Activated CD4-positive, alpha-beta T cell treated with anti-CD3 and anti-CD28 coated beads for 1 hour (primary cell): ENCODE results near the gene TEX26.
"Not testable (repeated sequence)": the region's sequence is repeated elsewhere in the genome, so short reads cannot be mapped to it uniquely, and the experiment has no call there.

Source experiments
- DNase-seq: peaks from one replicate; pipeline ENCODE4 v3.0.0-alpha.2; 2020

TEX26 gene

GRCh38 chr13:30920162-30920909, 12.1 kb upstream of the TEX26 start:
- no peak for DNase-seq

DNA sequence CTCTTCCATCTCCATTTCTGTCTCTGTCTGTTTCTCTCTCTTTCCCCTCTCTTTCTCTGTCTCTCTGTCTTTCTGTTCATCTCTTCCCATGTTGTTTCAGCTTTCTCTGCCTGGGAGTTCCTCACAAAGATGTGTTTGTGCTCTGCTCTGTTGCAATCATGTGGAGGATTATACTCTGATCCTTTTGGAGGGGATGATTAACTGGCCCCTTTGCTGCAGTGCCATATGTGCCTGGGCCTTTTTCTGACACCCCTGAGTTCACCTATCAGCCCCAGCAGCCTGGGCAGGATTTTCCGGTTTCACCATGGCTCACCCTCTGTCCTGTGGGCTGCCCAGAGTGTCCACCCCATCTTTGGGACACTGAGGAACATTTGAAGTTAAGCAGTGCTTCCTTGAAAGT, 9.0 kb upstream of the TEX26 start:
- no peak for DNase-seq

DNA sequence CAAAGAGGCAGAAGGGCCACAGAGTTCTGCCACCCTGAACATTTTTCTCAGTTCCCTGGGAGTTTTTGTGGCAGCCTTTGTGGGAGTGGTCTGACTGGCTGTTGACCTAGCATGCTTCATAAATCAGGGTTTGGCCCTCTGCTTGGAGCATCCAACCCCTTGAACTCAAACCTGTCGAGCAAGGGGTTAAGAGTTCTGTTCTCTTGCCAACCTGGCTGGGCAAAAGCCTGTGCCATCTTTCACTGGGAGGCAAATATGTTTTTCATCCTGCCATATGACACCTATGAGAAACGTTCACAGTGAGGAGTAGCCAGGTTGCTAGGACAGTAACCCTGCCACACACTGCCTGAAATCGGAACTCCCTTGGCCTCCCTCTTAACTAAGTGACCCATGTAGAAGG, 7.7 kb upstream of the TEX26 start:
- no peak for DNase-seq

DNA sequence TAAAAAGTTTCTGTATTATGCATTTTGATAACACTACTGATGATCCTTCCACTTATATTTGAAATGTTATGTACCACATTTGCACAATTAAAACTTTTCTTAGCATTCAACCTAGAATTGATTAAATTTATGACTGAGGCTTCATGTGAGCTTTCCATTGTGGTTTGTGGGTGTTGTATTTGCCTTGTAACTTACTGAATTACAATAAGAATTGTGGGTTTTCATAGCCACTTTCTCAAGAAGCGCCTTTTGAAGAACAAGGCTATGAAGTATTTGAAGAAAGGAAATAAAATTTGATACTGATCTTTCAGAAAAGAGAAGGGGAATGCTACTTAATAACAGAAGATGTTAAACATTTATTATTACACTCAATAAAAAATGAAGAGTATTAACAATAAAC, 7.0 kb upstream of the TEX26 start:
- DNase-seq: no peak

DNA sequence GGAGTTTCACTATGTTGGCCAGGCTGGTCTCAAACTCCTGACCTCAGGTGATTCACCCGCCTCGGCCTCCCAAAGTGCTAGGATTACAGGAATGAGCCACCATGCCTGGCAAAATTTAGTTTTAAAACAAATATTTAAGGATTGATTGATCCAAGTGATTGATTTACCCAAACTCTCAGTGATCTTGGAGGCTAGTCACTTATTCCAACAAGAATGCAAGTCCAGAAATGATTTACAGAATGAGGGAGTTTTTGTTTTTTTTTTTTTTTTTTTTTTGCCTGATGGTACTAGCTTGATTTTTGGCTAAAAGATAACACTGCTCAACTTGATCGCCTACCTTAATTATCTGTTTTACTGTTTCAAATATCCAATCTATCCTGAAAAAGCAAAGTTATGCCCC, 5.7 kb upstream of the TEX26 start:
- DNase-seq: no peak

- not testable (repeated sequence) for DNase-seq
Measured at GRCh38 chr13:30927188-30927587, 5.3 kb upstream of the TEX26 start.

DNA sequence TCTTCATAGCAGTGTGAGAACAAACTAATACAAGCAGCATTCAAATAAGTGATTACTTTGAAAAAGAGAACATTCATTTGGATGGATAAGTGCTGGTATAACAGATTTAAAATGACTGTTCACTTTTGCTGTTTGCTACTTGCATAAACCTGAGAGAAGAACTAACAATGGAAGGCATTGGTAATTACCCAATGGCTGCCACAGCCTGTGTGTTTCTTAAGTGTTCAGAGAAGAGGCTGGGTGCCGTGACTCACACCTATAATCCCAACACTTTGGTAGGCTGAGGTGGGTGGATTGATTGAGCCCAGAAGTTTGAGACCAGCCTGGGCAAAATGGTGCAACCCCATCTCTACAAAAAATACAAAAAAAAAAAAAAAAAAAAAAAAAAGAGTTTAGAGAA, 4.9 kb upstream of the TEX26 start:
- DNase-seq: no peak

GRCh38 chr13:30928978-30929377, 3.5 kb upstream of the TEX26 start:
- no peak for DNase-seq

DNA sequence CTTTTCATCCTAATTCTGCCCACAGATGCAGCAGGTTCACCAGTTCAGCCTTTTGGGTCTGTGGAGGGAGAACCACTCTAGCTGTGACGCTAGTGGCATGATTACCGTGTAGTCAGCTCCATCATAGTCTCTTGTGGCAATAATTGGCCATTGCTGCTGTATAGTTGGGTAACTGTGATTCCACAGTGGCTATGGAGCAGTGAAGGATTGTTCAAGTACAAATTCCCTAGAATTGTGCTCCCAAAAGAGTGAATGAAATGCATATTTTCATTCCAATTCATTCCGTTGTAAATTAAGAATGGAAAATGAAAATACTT, 856 bp downstream of the TEX26 start:
- DNase-seq: no peak

GRCh38 chr13:30934381-30934780, 1.9 kb downstream of the TEX26 start:
- DNase-seq: no peak

- DNase-seq: no peak
Measured at GRCh38 chr13:30934803-30935202, 2.3 kb downstream of the TEX26 start.

- DNase-seq: no peak
Measured at GRCh38 chr13:30936971-30937370, 4.5 kb downstream of the TEX26 start.

GRCh38 chr13:30943881-30944280, 11.4 kb downstream of the TEX26 start:
- DNase-seq: no peak

DNA sequence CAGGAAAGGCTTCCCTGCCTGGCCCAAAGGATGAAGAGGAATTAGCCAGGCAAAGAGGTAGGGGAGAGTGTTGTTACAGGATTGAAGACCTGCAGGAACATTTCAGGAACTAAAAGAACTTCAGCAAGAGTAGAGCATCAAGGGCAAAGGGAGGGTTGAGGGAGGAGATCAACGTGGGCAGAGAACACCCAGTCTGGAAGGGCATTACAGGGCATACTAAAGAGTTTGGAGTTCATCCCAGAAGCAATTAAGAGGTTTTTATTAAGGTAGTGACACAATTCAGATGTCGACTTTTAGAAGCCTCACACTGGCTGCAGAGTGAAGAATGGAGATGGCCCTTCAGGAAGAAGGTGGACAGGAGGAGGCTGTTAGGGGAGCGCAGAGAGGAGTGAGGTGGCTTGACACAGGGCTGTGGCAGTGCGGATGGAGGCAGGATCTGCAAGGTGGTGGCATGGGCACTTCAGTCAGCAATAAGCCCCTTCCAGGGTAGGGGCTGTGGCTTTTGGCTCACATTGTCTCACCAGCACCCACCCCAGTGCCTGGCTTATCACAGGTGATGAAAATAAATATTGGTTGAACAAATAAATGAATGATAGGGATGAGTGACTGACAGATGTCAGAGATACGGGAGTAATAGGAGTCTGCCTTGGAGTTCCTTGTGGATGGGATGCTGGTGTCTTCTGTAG, 24.9 kb downstream of the TEX26 start:
- no peak for DNase-seq

GRCh38 chr13:30959678-30960077, 27.2 kb downstream of the TEX26 start:
- no peak for DNase-seq

GRCh38 chr13:30963791-30964190, 31.3 kb downstream of the TEX26 start:
- no peak for DNase-seq

- DNase-seq: no peak
Measured at GRCh38 chr13:30965380-30965779, 32.9 kb downstream of the TEX26 start.

- DNase-seq: no peak
Measured at GRCh38 chr13:30966101-30966500, 33.6 kb downstream of the TEX26 start.

DNA sequence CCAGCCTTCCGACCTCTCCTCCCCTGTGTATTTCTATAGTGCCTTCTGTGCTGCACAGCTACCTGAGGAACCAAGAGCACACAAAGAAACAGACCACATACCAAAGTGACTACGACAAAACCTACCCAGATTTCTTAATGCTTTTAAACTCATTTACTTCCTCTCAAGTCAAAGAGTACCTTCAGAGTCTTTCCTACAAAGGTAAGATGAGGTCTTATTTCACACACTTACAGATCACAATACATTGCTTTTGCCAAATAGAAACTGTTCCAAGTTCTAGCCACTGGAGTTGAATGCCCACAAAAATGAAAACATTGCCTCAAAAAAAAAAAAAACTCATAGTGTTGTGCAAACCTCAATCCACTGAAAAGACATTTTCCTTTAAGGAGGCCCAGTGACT, 36.4 kb downstream of the TEX26 start:
- no peak for DNase-seq

DNA sequence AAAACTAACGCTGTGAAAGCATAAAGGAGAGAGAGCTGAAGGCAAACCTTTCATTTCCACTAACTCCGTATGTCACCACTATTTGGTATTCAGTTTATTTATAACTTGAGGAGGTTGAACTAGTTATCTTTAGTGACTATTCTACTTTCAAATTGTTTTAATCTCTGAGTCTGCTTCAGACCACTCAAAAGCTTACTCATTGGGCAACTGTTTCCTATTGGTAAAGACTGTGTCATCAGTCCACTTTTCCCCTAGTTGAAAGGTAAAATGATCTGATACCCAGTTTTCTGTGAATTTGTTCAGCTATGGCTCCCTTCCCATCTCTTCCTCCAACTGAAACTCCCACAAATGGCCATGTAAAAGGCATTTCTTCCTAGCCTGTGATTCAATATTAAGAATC, 39.1 kb downstream of the TEX26 start:
- no peak for DNase-seq

DNA sequence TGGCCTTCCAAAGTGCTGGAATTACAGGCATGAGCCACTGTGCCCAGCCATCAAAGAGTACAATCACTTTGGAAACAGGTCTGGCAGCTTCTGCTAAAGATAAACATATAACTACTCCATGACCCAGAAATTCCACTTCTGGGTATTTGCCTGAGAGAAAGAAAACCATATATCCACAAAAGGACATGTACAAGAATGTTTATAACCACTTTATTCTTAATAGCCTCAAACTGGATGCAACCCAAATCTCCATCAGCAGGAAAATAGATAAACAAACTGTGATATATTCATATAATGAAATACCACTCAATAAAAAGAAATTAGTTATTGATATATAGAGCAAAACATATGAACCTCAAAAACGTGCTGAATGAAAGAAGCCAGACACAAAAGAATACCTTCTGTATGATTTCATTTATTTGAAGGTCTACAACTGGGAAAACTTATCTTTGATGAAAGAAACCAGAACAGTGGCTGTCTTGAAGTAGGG, 40.5 kb downstream of the TEX26 start:
- DNase-seq: no peak

- no peak for DNase-seq
Measured at GRCh38 chr13:30974350-30974749, 41.9 kb downstream of the TEX26 start.

- no peak for DNase-seq
Measured at GRCh38 chr13:30976025-30976424, 43.6 kb downstream of the TEX26 start.
